ENCODE results near the gene E2F8.

GRCh38 chr11:19241260-19242178, 774 bp upstream of the E2F8 start:
- TF ChIP-seq CTCF (IDR thresholded peaks at IDR 0.05; ENCODE audit: low read depth, low read length, poor library complexity, severe bottlenecking) (no peak), EZH2phosphoT487 (IDR thresholded peaks at IDR 0.05; ENCODE audit: borderline replicate concordance, low read length) (no peak)
